ENCODE measurements around the gene ZNF524.

The ZNF524 gene

DNA sequence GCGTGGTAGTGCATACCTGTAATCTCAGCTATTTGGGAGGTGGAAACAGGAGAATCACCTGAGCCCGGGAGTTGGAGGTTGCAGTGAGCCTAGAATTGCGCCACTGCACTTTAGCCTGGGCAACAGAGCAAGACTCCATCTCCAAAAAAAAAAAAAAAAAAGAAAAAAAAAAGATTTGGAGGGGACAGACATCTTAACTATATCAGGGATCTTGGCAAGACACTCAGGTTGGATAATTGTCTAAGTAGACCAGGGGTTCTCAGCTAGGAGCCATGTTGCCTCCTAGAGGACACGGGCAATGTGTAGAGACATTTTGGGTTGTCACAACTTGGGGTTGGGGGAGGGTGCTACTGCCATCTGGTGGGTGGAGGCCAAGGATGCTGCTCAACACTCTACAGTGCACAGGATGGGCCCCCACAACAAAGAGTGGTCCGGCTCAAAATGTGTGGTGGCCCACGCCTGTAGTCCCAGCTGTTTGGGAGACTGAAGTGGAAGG is 38.8 kb downstream of the ZNF524 start:
- H3K4me3 ChIP-seq (ENCODE audit: low read depth in 1 of 2, low read length in 1 of 2) = no peak overlapping the region
- no peaks in the 10 kb centered on the region for H3K9me3 ChIP-seq
- H3K4me1 ChIP-seq (ENCODE audit: control insufficient read depth in 1 of 2, insufficient read depth in 1 of 2, low read depth in 1 of 2, low read length in 1 of 2) = peaks cover 59 to 69% of the 10 kb centered on the region in 2 experiments
- H3K27me3 ChIP-seq = peaks cover 36% of the 10 kb centered on the region
- H3K27ac ChIP-seq = no peak overlapping the region
- H3K36me3 ChIP-seq = peaks cover 7% of the 10 kb centered on the region
- TF ChIP-seq, protein P1, sequence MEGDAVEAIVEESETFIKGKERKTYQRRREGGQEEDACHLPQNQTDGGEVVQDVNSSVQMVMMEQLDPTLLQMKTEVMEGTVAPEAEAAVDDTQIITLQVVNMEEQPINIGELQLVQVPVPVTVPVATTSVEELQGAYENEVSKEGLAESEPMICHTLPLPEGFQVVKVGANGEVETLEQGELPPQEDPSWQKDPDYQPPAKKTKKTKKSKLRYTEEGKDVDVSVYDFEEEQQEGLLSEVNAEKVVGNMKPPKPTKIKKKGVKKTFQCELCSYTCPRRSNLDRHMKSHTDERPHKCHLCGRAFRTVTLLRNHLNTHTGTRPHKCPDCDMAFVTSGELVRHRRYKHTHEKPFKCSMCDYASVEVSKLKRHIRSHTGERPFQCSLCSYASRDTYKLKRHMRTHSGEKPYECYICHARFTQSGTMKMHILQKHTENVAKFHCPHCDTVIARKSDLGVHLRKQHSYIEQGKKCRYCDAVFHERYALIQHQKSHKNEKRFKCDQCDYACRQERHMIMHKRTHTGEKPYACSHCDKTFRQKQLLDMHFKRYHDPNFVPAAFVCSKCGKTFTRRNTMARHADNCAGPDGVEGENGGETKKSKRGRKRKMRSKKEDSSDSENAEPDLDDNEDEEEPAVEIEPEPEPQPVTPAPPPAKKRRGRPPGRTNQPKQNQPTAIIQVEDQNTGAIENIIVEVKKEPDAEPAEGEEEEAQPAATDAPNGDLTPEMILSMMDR (IDR thresholded peaks at IDR 0.05) = peak; percentile 28

DNA sequence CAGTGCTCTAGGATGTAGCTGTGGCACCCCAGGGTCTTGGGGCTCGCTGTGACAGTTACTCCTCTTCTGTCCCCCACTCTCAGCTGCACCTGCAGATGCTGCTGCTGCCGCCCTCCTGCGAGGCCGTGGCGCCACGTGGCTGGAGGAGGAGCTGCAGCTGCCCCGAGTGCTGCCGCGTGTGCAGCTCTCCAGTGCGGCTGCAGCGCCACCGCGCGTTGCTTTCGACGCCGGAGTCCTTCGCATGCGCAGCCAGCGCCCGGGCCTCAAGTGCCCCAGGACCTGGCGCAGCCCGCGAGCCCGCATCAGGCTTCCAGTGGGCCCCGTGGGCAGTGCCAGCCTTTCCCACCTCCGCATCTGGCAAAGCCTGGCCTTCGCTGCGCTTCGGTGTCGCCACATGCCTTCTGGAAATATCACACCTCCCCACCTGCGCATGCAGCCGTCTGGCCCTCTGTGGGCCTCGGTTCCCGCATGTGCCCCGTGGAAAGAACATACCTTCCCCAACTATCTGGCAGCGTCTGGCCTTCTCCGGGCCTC is 40.0 kb downstream of the ZNF524 start:
- Histone ChIP-seq H3K4me3 (ENCODE audit: low read depth in 1 of 2, low read length in 1 of 2) (peak overlapping the region; percentile 73 to 96), H3K9me3 (no peaks in the 10 kb centered on the region), H3K27me3 (peaks cover 36% of the 10 kb centered on the region), H3K27ac (peak overlapping the region; percentile 83), H3K36me3 (peaks cover 15% of the 10 kb centered on the region), H3K4me1 (ENCODE audit: control insufficient read depth in 1 of 2, insufficient read depth in 1 of 2, low read depth in 1 of 2, low read length in 1 of 2) (peaks cover 60 to 73% of the 10 kb centered on the region in 2 experiments)
- TF ChIP-seq, protein P1 (IDR thresholded peaks at IDR 0.05) = peak; percentile 24

DNA sequence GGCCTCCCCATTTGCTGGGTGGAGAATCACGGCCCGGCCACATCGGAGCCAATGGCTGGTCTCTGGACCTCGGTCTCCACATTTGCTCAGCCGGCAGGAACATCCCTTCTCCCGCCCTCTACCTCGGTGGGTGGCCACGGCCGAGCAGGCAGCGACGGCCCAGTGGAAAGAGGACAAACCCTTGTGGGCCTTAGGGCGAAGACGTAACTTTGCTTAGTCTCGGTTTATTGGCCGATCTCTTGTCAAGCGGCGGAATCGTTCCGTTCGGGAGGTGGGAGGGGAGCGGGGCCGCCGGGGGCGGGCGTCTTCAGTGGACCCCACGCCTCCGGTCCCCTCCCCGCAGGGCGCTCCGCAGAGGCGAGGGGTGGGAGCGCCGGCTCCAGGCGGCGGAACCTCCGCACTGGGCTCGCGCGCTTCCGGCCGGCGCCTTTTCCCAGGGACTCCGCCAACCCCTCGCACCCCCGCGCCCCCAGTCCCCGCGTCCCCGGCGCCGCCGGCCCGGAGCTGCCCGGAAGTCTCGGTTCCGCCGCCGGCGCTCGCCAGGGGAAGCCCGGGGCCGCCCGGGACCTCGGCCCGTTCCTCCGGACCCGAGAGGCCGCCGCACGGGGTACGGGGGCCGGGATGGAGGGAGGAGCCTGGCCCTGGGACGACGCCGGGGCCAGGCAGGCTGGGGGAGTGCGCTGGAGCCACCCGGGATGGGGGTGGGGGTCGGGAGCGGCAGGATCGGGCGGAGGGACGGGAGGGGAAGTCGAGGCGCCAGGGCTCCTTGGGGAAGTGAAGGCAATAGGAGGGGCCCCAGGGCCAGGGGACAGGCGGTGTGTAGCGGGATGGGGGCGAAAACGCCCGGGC is 40.7 kb downstream of the ZNF524 start, which contains the start of gene ZNF580:
TSS of gene ZNF580 (plus strand) at position 426 of the 849 bp plus-strand sequence. CDS start 1,507 bp downstream, outside the sequence.
- Histone ChIP-seq H3K9me3 (no peaks in the 10 kb centered on the region), H3K4me1 (ENCODE audit: control insufficient read depth in 1 of 2, insufficient read depth in 1 of 2, low read depth in 1 of 2, low read length in 1 of 2) (peaks cover 53 to 66% of the 10 kb centered on the region in 2 experiments), H3K36me3 (peaks cover 21% of the 10 kb centered on the region), H3K27me3 (peaks cover 36% of the 10 kb centered on the region), H3K4me3 (ENCODE audit: low read depth in 1 of 2, low read length in 1 of 2) (peak within 1 kb of the TSS; percentile 73 to 96), H3K27ac (peak within 1 kb of the TSS; percentile 83)
- TF ChIP-seq, protein P1 (IDR thresholded peaks at IDR 0.05) = no peak

DNA sequence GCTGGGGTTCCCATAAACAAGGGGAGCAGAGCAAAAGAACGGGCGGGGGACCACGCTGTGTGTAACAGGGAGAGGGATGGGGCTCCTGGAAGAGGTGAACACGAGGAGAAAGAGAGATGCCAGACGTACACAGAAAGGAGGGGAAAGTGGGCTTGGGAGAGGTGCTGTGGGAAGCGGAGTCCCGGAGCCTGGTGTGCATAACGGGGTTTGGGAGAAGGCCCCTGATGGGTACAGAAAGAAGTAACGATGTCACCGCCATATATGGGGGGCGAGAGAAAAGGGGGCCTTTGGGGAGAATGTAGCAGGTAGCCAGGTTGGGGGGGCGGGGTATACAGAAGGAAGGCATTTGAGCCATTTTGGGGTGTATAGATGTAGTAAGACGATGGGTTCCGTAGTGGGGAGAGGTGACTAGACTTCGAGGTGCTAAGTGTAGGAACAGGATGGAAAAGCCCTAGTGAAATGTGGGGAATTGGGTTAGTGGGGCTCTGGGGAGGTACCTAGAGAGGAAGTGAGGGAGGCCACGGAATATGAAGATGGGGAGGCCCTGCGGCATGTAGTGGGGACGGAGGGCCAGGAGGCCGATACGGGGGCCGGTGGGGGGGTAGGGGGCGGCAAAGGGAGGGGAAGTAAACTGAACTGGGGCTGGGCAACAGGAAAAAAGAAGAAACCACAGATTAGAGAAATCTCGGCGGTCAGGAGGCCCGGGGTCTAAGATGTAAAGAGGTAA is 41.5 kb downstream of the ZNF524 start:
- TF ChIP-seq, protein P1 (IDR thresholded peaks at IDR 0.05) = no peak
- peaks cover 36% of the 10 kb centered on the region for H3K27me3 ChIP-seq
- peaks cover 45 to 58% of the 10 kb centered on the region in 2 experiments for H3K4me1 ChIP-seq (ENCODE audit: control insufficient read depth in 1 of 2, insufficient read depth in 1 of 2, low read depth in 1 of 2, low read length in 1 of 2)
- H3K9me3 ChIP-seq = no peaks in the 10 kb centered on the region
- H3K4me3 ChIP-seq (ENCODE audit: low read depth in 1 of 2, low read length in 1 of 2) = peak overlapping the region; percentile 73 to 96
- H3K27ac ChIP-seq = peak overlapping the region; percentile 83
- H3K36me3 ChIP-seq = peaks cover 21% of the 10 kb centered on the region
